HG02798 (cell line): ENCODE measurements around the gene CTIF.

Source experiments
- ATAC-seq: cut with Tn5 transposase; IDR thresholded peaks from one replicate; pipeline ENCODE4 v1.9.1; 2021; ENCODE audit warnings: mild to moderate bottlenecking; ENCODE audit not compliant: unreplicated experiment, poor library complexity

Gene CTIF

DNA sequence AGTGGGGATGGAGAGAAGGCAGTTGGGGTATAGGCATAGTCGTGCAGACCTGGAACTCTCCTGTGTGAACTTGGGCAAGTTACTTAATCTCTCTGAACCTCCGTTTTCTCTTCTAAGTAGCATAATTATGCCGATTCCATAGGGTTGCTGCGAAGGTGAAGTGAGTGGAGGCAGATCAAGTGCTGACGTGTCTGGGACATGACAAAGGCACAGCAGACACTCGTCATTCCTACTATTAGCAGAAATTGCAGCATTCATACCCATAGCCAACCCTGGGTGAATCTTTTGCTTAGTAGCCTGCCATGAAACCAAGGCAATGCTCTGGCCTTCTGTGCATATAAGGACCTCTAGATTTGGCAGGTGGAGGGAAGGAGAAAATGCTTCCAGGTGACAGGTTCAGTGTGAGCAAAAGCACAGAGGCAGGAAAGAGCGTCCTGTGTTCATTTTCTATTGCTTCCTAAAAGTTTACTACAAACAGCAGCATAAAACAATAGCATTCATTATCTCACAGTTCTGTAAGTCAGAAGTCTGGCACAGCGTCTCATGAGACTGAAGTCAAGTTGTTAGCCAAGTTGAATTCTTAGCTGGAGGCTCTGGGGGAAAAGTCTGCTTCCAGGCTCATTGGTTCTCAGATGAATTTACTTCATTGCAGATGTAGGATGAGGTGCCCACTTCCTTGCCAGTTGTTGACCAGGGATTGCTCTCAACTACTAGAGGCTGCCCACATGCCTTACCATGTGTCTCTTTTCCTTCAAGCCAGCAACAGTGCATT is 77.8 kb downstream of the CTIF start:
- ATAC-seq, result no peak

DNA sequence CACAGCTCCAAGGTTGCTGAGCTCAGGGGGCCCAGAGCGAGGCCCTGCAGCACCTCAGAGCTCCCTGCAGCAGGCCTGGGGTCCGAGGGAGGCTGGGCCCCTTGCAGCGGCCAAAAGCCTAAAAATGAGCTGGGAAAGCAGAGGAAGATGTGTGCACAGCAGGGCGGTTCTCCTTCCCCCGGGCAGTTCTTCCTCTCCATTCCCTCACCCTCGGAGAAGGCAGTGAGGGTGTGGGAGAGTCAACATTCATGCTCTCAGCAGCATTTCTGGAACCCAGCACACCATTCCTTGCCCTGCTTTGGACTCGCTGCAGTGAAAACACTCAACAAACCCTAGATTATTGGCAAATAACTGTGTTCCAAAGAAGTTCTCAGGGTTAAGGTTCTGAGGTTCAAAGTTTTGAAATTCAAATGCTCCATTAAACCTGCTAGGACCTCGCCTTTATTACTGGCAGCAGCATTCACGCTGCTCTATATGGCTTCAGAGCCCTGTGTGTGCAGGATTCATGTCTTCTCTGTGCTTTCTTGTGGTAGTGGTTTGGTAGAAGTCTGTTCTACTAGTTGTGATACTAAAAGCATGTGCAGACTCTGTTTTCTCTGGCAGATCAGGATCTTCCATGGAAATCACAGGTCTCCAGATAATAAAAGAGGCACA is 79.1 kb downstream of the CTIF start:
- no peak for ATAC-seq

DNA sequence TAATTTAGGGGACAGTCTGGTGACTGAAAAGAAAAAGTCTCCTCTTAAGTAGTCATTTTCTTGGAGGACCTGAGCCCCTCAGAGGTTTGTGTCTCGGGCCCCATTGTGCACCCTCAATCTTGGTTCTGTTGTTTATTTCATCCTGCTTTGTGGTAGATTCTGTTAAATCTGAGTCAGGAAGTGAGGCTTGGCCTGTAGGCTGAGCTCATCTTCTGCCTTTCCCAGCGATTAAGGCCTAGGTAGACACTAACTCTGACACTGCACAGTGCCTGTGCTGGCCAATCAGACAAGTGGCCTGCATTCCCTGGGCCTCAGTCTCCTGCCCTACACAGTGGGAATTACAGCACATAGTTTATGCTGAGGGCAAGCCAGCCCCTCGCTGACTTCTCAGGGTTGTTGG is 80.2 kb downstream of the CTIF start:
- ATAC-seq, result no peak

DNA sequence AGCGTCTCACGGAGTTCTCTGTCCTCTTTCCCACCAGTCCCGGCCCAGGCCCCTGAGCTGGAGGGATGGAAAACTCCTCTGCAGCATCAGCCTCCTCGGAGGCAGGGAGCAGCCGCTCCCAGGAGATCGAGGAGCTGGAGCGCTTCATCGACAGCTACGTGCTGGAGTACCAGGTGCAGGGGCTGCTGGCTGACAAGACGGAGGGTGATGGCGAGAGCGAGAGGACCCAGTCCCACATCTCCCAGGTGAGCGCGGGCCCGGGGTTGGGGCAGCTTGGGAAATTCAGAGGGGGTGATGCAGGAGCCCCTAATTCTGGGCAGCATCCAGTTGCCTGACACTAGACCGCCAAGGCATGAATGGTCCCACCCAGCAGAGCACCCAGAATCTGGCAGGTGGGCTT is 80.7 kb downstream of the CTIF start:
- no peak for ATAC-seq

DNA sequence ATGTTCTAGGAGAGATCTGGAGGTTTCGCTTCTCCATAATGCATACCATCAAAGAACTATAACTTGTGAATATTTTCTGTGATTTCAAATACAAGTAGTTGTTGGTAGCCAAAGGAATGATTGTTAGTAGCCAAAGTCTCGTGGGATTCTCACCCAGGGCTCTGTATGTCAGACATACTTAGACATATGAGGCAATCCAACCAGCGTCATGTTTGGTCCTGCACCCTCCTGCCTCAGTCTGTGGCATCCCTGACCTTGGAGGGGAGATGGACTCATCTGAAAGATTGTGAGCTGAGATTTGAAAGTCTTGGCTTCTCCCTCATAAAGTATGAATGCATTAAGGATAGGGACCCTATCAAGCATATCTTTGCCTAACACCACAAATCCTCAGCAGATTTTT is 81.2 kb downstream of the CTIF start:
- no peak for ATAC-seq

DNA sequence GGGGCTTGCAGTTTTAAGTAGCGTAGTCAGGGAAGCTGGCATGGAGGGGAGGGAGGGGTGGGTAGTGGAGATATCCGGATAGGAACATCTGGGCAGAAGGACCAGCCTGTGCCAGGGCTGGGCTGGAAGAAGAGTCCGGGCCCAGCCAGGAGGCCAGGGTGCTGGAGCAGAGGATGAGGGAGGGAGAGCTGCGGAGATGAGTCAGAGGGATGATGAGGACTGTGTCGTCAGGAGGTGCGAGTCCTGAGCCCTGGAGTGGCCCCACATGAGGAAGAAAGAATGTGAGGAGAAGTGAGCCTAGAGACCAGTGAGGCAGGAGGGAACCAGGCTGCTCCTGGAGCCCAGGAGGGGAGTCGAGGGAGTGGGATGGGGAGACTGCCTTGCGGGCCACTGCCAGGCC is 82.4 kb downstream of the CTIF start:
- ATAC-seq, result no peak

DNA sequence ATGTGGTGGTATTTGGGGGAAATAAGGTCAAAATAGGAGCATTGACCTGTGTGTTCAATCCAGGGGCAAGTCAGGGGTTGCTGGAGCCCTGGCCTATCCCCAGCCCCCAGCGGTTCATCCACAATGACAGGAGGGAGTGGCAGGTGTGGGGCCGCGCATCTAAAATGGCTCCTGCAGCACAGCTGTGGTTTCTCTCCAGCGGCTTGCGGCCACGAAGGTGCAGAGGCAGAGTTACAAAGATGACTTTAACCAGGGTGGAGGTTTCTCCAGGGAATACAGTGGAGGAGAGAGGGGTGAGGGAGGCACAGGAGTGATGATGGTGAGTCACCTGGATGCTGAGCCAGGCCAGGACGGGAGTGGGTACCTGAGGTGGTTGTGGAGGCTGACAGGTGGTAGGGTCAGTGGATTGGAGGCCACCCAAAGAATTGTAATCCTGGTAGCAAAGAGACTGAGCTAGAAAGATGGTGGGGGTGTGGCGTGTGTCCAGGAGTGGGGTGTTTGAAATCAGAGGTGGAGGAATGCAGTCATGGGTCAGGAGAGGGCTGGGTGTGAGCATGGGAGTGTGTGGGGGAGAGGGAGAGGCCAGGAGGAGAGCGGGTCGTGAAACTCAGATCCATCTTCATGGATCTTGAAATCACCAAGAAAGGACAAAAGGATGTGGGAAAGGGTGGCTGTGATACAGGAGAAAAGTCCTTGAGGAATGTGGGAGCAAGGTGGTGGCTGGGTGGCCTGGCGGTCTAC is 83.2 kb downstream of the CTIF start:
- no peak for ATAC-seq

DNA sequence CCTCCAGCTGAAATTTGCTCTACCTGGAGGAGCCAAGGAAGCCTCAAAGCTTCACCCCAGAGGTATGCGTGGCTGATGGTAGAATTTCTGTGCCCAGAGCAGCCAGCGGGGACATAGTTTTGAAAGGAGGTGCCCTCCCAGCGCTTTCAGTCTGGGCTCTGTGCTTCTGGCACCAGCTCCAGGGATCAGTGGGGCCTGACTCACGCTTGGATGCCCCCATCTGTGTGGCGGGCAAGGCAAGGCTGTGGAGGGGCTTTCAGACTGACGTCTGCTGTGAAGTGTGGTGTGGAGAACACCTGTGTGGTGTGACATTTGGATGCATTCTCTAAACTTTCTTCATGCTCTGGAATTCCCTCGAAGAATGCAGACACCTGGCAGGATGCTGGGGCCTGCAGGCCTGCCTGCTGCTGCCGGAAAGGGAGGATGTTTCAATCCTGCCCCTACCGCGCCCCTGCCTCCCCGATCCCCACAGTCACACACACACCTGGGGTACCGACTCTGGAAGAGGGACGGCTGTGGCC is 84.1 kb downstream of the CTIF start:
- ATAC-seq, result no peak

DNA sequence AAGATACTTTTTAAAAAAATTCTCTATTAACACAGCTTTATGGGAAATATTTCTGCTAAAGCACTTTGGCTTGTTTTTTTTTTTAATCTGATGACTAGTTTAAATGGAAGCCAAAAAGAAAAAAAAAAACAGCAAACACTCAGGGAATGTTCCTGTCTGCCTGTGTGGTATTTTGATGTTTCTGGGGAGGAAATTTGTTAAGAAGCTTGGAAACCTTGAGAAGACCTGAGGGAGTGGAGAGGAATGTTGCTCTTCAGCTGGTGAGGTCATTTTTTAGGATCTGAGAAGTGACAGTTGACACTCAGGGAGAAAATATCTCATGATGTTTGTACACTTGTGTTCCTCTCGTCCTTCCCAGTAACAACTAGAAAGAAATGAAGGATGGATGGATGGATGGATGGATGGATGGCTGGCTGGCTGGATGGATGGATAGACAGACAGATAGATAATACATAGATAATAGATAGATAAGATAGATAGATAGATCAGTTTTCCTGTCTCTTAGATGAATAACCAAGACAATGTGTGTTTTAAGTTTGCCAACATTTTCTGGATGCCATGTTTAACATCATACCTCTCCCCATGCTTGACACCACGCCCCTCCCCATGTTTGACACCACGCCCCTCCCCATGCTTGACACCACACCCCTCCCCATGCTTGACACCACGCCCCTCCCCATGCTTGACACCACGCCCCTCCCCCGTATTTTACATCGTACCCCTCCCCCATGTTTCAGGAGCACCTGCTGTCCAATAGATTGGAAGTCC is 84.8 kb downstream of the CTIF start:
- ATAC-seq, result no peak

DNA sequence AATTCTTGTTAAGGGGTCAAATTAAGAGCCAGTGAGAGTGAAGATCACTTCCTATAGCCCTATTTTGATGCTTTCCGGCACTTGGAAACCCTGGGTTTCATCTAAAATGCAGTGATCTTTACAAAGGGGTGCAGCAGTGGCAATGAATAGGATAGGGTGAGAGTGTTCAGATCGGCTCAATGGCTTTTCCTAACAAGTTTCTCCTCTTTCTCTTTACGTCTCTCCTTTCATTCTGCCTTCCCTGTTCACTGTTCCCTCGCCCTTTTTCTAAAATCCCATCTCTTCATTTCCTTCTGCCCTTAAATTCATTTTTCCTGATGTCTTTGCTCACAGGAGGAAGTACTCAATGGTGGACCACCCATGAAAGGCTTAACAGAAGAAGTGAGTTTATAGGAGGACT is 86.0 kb downstream of the CTIF start:
- no peak for ATAC-seq

DNA sequence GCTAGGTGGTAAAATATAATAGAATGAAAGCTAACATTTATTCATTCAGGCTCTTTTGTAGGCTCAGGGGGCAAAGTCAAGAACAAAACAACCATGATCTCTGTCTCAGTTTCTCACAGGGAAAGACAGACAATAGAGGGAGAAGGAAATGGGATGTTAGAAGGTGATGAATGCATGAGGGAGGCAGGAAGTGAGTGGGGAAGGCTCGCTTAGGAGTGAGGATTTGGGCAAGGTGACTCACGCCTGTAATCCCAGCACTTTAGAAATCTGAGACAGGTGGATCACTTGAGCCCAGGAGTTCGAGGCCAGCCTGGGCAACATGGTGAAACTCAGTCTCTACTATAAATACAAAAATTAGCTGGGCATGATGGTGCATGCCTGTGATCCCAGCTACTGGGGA is 88.4 kb downstream of the CTIF start:
- ATAC-seq, result no peak

DNA sequence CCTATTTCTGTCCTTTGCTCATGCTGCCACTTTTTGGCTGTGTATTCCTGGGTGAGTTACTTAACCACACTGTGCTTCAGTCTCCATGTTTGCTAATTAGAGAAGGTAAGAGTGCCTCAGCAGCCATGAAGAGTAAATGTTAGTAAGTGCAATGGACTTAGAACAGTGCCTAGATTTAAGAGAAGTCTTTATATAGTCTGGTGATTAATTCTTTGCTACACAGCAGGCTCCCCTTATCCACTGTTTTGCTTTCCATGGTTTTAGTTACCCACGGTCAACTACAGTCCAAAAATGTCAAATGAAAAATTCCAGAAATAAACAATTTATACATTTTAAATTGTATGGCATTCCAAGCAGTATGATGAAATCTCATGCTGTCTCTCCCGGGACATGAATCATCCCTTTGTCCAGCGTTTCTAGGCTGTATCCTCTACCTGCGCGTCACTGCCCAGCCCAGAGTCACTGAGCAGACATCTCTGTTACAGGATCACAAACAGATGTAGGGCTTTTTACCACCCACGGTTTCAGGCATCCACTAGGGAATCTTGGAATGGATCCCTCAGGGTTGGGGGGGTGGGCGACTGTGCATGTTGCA is 91.0 kb downstream of the CTIF start:
- ATAC-seq, result no peak

DNA sequence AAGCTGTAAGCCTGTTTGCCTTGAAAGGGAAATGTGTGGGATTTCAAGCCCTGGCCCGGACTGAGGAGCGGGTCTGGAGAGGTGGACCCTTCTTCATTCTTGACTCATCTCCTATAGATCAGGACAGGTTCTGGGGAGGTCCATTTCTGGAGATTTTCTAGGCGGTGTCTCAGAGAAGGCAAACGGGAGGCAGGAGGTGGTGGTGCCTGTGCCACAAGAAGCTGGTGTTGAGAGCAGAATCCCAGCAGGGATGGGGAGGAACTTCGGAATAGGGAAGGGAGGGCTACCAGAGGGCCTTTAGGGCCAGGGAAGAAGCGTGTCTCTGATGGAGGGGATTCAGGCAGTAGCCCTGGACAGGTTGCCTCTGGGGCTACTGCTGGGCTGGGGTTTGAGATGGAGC is 93.0 kb downstream of the CTIF start:
- ATAC-seq, result no peak

DNA sequence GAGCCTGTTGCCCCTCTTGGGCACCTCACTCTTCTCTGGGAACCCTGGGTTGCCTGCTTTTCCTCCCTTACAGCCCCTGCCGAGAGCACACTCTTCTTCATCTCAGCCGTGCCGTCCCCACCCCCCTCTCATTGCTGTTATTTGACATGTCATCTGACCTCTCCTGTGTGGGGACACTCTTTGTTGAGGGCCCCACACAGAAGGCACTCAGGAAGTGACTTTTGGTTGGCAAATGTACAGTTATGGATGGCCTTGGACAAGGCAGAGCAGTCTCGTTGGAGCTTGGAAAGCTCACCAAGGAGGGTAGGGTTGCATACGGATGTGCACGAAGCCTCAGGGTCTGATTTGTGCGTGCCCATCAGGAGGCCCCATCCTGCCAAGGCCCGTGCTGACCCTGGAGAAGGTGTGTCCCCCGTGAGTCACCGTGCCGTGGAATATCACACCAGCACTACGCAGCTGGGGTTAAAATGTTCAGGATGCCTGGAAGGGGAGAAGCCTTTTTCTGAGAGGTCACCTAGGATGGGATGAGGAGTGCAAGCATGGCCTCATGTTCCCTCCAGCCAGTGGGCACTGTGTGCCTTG is 93.9 kb downstream of the CTIF start:
- ATAC-seq, result no peak

DNA sequence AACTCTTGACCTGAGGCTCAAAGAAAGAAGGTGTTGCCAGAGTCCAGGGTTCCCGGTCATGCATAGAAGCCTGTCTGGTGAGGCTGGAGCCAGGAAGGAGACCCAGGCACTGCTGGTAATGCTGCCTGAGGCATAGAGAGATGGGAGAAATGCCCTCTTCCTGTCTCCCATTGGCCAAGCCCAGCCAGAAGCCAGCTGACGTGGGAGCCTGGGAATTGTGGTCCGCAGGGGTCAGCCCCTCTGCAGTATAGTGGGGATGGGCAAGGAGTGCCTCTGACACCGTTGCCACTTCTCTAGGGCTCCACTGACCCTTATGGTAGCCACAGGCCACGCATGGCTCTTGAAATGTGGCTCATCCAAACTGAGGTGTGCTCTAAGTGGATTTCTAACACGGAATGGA is 95.7 kb downstream of the CTIF start:
- no peak for ATAC-seq

DNA sequence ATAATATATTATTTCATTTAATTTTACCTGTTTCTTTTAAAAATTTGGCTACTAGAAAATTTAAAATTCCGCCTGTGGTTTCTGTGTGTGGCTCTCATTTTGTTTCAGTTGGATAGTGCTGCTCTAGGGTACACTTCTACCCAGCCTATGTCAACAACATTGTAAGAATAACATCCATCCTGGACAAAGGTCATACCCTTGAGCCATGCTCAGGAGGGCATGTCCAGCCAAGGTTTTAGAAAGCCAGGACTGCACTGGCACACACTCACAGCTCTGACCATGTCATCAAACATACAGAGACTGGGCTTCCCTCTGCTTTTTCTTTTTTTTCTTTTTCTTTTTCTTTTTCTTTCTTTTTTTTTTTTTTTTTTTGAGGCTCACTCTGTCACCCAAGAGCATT is 96.1 kb downstream of the CTIF start:
- ATAC-seq, result no peak

DNA sequence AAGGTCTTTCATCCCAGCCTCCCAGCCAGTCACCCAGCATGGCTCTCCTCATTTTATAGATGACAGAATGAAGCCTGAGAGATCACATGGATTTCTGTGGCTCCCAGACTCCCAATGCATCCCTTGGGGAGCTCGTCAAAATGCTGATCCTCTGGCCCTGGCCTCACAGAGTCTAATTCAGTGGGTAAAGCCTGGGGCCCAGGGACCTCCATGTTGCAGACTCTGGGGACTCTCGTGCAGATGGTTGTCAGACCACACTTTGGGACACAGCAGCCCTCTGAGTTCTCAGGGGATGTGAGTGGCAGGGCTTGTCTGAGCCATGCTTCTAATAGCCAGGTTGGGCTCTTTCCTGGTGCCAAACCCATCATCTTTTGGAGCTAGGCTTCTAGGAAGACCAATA is 97.0 kb downstream of the CTIF start:
- ATAC-seq, result no peak

DNA sequence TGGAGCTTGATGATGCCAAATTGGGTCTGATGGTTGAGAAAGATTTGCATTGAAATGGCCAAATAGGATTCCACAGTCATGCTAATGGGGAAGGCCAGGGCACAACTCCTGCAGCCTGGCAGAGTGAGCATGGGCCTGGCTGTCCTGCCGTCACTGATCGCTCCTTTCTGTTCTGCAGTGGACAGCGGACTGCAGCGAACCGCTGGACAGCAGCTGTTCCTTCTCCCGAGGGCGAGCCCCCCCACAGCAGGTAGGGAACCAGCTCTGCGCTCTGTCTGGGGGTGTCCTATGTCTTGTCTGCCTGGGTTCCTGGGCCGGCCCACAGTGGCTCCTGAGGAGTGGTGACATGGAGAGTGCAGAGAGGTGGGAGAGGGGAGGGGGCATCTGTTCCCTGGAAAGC is 97.6 kb downstream of the CTIF start:
- ATAC-seq, result no peak

DNA sequence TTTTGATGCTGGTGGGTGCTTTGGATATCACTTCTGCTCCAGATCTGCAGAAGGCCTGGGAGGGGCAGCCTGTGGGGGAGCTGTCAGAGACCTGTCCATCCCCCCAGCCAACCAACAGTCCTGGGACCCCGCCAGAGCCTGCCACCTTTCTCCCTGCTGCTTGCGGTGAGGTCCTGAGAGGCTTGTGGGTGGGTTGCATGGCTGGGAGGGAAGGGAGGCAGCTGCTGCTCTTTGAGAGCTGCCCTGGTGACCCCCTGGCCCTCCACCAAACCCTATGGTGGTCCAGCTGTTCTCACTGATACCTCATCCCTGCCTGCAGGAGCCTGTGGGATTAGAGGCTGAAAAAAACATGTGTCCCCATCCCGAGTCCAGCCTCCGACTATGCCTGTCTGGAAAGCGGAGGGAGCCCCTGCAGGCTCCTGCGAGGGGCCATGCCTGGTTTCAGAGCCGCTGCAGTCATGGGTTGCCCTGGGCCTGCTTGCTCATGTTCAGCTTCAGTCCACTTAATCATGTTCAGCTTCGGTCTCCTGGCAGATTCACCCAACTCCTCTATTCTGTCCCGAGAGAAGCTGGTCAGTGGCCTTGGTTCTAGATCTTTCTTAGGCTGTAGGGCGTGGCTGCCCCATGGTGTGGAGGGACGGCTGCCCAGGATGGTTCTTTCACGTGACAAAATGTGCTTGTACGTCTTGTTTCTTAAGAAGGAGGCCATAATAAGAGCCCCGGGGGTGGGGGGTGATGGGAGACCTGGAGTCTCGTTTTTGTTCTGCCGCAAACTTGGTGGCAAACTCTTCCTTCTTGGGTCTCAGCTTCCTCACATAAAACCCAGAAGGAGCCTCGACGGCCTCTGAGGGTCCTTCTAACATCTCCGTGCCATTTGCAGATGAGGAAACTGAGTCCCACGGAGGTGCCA is 98.5 kb downstream of the CTIF start:
- no peak for ATAC-seq
